ENCODE data around the gene NOC4L.
"Not testable (repeated sequence)": the region's sequence is repeated elsewhere in the genome, so short reads cannot be mapped to it uniquely, and the experiment has no call there.

- not testable (repeated sequence) for TF ChIP-seq CTCF (conservative IDR thresholded peaks at IDR 0.05); ZFX (IDR thresholded peaks at IDR 0.05)
Measured at GRCh38 chr12:132195242-132195641, 51.0 kb downstream of the NOC4L start.
